ENCODE data around the gene RABL3.

The RABL3 gene

GRCh38 chr3:120710369-120710768 lies 31.9 kb downstream of the RABL3 start:
- no peak for ATAC-seq
- no peak for TF ChIP-seq ZC3H10 (CRISPR knock-in tag; IDR thresholded peaks at IDR 0.05)

DNA sequence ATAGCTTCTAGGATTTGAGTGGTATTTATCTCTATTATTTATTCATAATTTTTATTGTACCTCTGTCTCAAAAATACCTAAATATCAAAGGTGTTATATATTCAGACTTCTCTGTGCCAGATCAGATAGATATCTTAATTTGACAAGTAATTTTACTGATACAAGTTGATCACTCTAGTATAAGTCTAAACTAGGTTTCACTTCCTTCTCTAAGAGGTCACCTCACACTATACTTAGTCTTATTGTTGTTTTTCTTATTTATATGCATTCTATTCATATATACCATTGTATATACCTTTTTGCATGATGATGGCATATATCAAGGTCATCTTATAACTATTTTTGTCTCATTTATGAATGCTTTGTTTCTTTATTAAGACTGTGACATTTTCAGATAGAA lies 33.9 kb downstream of the RABL3 start:
- TF ChIP-seq CREB5 (CRISPR knock-in tag; IDR thresholded peaks at IDR 0.05; ENCODE audit: low read depth) (no peak), TSHZ2 (CRISPR knock-in tag; IDR thresholded peaks at IDR 0.05) (no peak), GLIS3 (CRISPR knock-in tag; IDR thresholded peaks at IDR 0.05) (no peak), ZNF70 (CRISPR knock-in tag; IDR thresholded peaks at IDR 0.05) (no peak), ZFP30 (CRISPR knock-in tag; IDR thresholded peaks at IDR 0.05) (no peak), ZFP3 (CRISPR knock-in tag; IDR thresholded peaks at IDR 0.05) (no peak), ZC3H10 (CRISPR knock-in tag; IDR thresholded peaks at IDR 0.05) (no peak), CSRNP3 (CRISPR knock-in tag; IDR thresholded peaks at IDR 0.05) (no peak)
- TF ChIP-seq, protein P1, sequence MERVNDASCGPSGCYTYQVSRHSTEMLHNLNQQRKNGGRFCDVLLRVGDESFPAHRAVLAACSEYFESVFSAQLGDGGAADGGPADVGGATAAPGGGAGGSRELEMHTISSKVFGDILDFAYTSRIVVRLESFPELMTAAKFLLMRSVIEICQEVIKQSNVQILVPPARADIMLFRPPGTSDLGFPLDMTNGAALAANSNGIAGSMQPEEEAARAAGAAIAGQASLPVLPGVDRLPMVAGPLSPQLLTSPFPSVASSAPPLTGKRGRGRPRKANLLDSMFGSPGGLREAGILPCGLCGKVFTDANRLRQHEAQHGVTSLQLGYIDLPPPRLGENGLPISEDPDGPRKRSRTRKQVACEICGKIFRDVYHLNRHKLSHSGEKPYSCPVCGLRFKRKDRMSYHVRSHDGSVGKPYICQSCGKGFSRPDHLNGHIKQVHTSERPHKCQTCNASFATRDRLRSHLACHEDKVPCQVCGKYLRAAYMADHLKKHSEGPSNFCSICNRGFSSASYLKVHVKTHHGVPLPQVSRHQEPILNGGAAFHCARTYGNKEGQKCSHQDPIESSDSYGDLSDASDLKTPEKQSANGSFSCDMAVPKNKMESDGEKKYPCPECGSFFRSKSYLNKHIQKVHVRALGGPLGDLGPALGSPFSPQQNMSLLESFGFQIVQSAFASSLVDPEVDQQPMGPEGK (CRISPR knock-in tag; IDR thresholded peaks at IDR 0.05; ENCODE audit: borderline replicate concordance), result no peak

GRCh38 chr3:120706950-120707349 lies 35.4 kb downstream of the RABL3 start:
- ATAC-seq, result no peak
- TF ChIP-seq ESRRG (CRISPR knock-in tag; IDR thresholded peaks at IDR 0.05) (no peak), TCF4 (CRISPR knock-in tag; IDR thresholded peaks at IDR 0.05; ENCODE audit: borderline replicate concordance) (no peak)
- TF ChIP-seq, protein P2, sequence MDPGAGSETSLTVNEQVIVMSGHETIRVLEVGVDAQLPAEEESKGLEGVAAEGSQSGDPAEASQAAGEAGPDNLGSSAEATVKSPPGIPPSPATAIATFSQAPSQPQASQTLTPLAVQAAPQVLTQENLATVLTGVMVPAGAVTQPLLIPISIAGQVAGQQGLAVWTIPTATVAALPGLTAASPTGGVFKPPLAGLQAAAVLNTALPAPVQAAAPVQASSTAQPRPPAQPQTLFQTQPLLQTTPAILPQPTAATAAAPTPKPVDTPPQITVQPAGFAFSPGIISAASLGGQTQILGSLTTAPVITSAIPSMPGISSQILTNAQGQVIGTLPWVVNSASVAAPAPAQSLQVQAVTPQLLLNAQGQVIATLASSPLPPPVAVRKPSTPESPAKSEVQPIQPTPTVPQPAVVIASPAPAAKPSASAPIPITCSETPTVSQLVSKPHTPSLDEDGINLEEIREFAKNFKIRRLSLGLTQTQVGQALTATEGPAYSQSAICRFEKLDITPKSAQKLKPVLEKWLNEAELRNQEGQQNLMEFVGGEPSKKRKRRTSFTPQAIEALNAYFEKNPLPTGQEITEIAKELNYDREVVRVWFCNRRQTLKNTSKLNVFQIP (CRISPR knock-in tag; IDR thresholded peaks at IDR 0.05; ENCODE audit: borderline replicate concordance, low read depth), result no peak

More for the DNA sequence above, 33.9 kb downstream of the RABL3 start:
- ATAC-seq, result no peak

GRCh38 chr3:120705884-120706582 lies 36.3 kb downstream of the RABL3 start:
- no peak for ATAC-seq
- no peak for TF ChIP-seq ESRRG (CRISPR knock-in tag; IDR thresholded peaks at IDR 0.05)
- no peak for TF ChIP-seq GLIS3 (CRISPR knock-in tag; IDR thresholded peaks at IDR 0.05)
- TF ChIP-seq ZNF70 (CRISPR knock-in tag; IDR thresholded peaks at IDR 0.05), result no peak
- TF ChIP-seq ZFP3 (CRISPR knock-in tag; IDR thresholded peaks at IDR 0.05), result no peak
- no peak for TF ChIP-seq ZFP30 (CRISPR knock-in tag; IDR thresholded peaks at IDR 0.05)
- TF ChIP-seq, protein P1 (CRISPR knock-in tag; IDR thresholded peaks at IDR 0.05; ENCODE audit: borderline replicate concordance), result no peak
- TF ChIP-seq CREB5 (CRISPR knock-in tag; IDR thresholded peaks at IDR 0.05; ENCODE audit: low read depth), result no peak
- TF ChIP-seq, protein P2 (CRISPR knock-in tag; IDR thresholded peaks at IDR 0.05; ENCODE audit: borderline replicate concordance, low read depth), result no peak
- no peak for TF ChIP-seq PPARA (CRISPR knock-in tag; IDR thresholded peaks at IDR 0.05; ENCODE audit: borderline replicate concordance)
- TF ChIP-seq OSR1 (CRISPR knock-in tag; IDR thresholded peaks at IDR 0.05), result no peak
- no peak for TF ChIP-seq BACH2 (CRISPR knock-in tag; IDR thresholded peaks at IDR 0.05; ENCODE audit: borderline replicate concordance)
- TF ChIP-seq CSDC2 (CRISPR knock-in tag; IDR thresholded peaks at IDR 0.05), result no peak
- no peak for TF ChIP-seq ZC3H10 (CRISPR knock-in tag; IDR thresholded peaks at IDR 0.05)
- no peak for TF ChIP-seq ARNTL (CRISPR knock-in tag; IDR thresholded peaks at IDR 0.05; ENCODE audit: borderline replicate concordance, low read depth)
- TF ChIP-seq CSRNP3 (CRISPR knock-in tag; IDR thresholded peaks at IDR 0.05), result no peak

All from SK-N-SH treated with all-trans-retinoic acid at 6 μM for 48 hours (cell line).